KOPT-K1 (cell line): ENCODE data around the gene KIAA2012.

Experiments
- H3K27ac ChIP-seq: fragments of 200-600 bp; sonication (generic); 2 replicates; pipeline ENCODE4 v1.5.1; 2016; ENCODE audit warnings: antibody characterized with exemption, mild to moderate bottlenecking, low read depth, low read length; ENCODE audit not compliant: poor library complexity, severe bottlenecking
- H3K36me3 ChIP-seq: fragments of 200-600 bp; sonication (generic); 2 replicates; pipeline ENCODE4 v1.5.1; 2017; ENCODE audit warnings: antibody characterized with exemption, mild to moderate bottlenecking, low read length, moderate library complexity; ENCODE audit not compliant: insufficient read depth
- H3K9me3 ChIP-seq: fragments of 200-600 bp; sonication (generic); 2 replicates; pipeline ENCODE4 v1.5.1; 2017; ENCODE audit warnings: antibody characterized with exemption, low read length, mild to moderate bottlenecking; ENCODE audit not compliant: insufficient read depth, poor library complexity, severe bottlenecking

Gene KIAA2012

DNA sequence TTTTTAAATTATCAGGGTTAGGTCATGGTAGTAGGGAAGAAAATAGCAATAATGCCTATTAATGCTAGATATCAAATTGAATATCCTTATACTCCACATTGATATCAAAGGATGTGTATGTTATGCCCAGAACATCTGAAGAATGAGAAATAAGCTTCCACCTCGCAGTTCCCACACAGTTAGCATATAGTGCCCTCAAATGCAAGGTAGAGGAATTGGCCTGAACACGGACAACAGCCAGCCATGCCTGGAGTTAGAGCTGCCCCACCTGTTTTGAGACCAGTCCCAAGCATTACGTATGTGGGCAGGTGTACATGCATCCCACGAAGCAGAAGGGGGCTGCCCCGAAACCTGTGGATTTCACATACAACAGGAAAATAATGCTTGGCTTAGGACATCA lies 85.7 kb downstream of the KIAA2012 start:
- Histone ChIP-seq H3K36me3 (no peaks in the 10 kb centered on the region), H3K27ac (no peak overlapping the region), H3K9me3 (no peaks in the 10 kb centered on the region)

DNA sequence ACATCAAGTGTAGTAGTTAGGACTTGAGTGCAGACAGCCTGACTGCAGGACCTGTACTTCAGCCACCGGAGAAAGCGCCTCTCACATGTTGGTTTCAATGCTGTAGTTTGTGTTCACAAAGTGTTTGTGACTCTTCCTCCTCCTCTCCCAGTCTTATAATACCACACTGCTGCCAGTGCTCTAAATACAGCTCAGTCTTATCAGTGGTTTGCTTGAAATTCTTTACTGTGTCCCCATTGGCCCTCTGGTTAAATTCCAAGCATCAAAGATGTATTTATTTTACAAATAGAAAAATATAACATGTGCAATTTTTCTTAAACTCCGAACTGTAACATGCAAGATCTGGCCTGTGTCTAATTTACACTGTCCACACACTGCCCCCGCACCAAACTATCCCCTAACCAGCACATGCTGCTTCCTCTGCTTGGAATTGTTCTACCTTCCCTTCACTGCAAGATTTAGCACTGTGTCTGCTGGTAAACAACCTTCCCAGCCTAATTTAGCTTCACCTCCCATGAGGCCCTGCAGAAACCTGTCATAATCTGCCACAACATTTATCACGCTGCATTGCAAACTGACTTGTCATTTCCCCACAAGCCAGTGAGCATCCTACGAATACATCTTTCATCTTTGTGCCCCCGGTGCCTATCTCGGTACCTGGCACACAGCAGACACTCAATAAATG lies 88.2 kb downstream of the KIAA2012 start:
- Histone ChIP-seq H3K27ac (no peak overlapping the region), H3K9me3 (no peaks in the 10 kb centered on the region), H3K36me3 (no peaks in the 10 kb centered on the region)

DNA sequence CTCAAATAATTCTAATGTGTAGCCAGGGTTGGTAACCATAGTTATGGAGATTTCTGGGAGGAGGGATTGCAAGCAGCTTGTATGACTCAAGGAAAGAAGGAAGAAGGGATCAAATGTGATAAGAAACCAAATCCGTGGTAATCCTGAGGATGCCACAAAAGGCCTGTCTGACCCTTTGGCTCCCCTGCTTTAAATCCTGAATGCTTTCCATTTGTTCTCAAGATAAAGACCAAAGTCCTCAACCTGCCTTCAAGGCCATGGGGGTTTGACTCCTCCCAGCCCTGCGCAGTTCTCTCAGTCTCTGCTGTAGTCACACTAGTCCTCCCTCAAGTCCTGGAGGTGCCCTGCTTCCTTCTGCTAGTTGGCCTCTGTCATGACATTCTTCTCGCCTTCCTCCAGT lies 91.4 kb downstream of the KIAA2012 start:
- Histone ChIP-seq H3K27ac (no peak overlapping the region), H3K9me3 (no peaks in the 10 kb centered on the region)

DNA sequence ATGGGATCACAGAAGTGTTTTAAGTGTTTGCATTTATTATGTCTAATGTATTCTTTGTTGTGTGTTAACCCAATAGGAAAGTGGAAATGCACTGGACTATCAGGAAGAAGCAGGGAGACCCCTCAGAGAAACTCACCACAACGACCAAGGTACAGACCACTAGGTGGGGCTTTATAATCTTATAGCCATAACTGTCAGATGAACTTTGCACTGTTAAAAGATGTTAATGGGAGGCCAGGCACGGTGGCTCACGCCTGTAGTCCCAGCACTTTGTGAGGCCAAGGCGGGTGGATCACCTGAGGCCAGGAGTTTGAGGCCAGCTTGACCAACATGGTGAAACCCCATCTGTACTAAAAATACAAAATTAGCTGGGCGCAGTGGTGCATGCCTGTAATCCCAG lies 92.2 kb downstream of the KIAA2012 start:
- H3K27ac ChIP-seq = no peak overlapping the region
- no peaks in the 10 kb centered on the region for H3K36me3 ChIP-seq
- no peaks in the 10 kb centered on the region for H3K9me3 ChIP-seq

More for the DNA sequence above, 91.4 kb downstream of the KIAA2012 start:
- H3K36me3 ChIP-seq = no peaks in the 10 kb centered on the region

DNA sequence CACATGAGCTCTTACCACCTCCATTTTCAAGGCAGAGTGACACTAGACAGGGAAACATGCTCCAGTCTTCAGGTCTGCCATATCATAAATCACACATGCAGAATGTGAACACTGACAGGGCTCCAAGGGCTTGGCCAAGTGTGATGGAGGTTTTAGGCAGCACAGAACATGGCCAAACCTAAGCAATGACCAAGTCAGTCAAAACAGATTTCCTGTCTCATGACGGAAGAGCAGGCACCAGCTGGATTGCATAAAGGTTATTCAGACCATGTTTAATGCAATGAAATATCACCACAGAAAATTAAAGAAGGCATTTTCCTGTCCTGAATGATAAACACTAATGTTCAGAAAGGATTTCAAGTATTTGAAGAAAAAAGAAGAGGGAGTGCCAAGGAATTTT lies 92.9 kb downstream of the KIAA2012 start:
- H3K27ac ChIP-seq = no peak overlapping the region
- H3K9me3 ChIP-seq = no peaks in the 10 kb centered on the region
- H3K36me3 ChIP-seq = no peaks in the 10 kb centered on the region

DNA sequence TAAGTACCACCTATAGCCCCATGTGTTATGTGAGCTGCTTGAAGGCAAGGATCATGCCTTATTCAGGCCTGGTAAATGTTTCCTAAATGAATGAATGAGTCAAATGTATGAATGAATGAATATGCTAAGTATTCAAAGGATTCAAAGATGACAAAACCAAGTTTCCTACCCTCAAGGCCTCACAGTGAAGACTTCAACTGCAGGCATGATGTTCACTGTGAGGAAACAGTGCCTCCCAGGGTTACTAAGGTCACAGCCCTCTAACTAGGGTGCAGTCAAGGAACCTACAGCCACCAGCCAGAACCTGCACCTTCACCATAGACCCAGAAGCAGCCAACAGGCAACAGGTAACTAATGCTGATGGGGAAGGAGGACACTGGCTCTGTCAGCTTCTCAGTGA lies 96.1 kb downstream of the KIAA2012 start:
- no peaks in the 10 kb centered on the region for H3K36me3 ChIP-seq
- no peaks in the 10 kb centered on the region for H3K9me3 ChIP-seq
- H3K27ac ChIP-seq = no peak overlapping the region

DNA sequence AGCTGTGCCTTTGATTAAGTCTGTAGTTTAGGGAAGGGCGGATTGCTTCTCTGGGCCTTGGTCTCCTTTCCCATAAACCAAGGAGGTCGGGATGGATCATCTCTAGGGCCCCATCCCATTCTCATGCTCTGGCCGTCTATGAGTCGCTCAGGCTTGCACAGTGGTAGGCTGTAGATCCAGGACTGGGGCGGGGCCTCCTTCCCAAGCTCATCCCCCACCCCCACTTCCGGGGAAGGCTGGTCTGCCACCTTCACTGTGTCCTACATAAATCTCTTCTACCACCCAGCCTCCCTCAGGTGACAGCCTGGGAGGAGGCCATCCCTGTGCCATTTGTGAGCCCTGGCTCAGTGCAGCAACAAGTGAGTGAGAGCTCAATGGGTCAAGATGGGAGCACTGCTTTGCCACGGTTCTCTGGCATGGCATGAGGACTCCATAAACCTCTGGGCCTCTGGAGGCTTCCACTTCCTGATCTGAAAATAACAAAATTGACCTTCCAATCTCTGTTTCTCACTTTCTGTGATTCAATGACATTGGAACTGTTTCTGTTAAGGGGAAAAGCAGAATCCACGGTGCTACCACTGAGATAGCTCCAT lies 96.9 kb downstream of the KIAA2012 start:
- Histone ChIP-seq H3K36me3 (no peaks in the 10 kb centered on the region), H3K9me3 (no peaks in the 10 kb centered on the region), H3K27ac (no peak overlapping the region)

DNA sequence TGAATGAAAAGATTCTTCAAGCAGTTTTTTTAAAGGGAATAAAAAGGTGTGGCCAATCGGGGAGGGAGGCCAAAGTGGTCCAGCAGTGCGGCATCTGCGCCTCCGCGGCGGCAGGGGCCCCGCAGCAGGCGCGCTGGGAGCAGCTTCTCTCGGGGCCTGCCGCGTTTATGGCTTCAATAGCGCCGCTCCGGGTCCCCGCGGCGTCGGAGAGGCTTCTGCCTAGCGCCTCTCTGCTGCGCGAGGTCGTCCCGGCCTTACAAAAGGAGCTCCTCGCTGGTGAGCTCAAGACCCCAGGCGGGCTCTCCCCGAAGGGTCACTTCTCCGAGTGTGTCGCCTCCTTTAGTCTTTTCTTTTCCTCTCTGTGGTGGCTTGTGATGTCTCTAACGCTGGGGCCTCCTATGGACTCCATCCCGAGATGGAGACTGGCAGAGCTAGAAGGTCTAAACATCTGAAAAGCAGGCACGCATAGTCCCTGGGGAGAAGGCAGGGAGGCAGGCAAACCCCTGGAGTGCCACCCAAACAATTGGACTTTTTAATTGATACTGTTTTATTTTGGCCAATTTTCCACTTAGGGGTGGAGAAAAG lies 98.3 kb downstream of the KIAA2012 start:
- Histone ChIP-seq H3K9me3 (no peaks in the 10 kb centered on the region), H3K36me3 (no peaks in the 10 kb centered on the region), H3K27ac (no peak overlapping the region)

DNA sequence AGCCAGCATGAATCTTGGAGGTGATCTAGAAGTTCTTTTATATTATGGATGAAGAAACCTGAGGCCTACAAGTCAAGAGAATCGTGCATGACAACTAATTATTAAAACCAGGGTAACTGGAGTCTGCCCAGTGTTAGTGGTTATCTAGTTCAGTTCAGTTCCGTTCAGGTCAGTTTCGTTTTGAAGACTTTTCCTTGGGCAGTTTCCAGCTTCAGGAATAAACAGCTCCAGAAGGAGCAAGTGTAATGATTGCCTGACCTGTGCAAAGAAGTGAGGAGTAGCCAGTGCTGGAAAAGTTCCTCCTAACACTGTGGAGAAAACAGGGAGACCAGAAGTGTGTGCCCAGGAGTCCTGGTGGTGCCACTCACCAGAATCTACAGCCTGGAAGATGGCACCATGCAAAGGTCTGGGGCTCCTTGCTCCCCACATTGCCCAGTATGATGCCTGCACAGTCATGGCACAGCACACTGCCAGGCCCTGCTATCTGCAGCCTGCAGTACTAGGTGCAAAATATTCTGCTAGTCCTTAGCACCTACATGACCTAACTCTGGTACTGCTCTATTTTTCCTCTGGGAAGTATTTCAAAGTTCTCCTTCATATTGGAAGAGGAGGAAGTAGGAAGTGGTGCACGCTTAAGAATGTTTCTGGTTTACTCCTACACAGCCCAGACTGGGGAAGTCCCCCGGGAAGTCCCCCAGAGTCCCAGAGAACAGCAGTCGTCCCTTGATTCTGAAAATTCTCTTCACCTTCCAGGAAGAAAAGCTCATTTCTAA lies 99.6 kb downstream of the KIAA2012 start:
- H3K27ac ChIP-seq = no peak overlapping the region
- no peaks in the 10 kb centered on the region for H3K36me3 ChIP-seq
- no peaks in the 10 kb centered on the region for H3K9me3 ChIP-seq

DNA sequence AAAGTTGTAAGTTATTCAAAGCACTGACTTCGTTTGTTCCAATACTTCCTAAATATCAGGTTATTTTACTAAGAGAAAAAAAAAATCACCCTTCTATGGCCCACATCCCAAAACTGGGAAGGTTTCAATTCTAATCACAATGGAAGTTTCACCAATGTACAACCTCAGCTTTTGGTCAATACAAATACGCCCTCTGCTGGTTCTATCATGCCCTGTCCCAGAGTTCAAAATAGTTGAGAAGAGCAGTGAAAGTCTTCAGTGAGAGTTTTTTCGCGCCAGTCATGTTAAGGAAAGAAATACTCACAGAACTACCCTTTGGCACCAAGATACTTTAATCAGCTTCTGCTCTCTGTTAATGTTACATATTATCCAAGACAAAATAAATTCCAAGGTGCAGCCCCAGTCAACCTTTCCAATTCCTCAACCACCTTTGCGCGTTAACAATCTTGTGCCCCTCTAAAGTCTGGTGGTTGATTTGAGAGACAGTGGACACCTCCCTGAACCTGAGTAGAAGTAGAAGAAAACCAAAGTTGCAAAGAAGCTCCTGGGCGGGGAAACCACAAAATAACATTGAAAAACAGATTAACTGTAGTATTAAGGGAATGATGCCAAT lies 105.4 kb downstream of the KIAA2012 start:
- H3K27ac ChIP-seq = no peak overlapping the region
- H3K36me3 ChIP-seq = no peaks in the 10 kb centered on the region
- H3K9me3 ChIP-seq = no peaks in the 10 kb centered on the region

DNA sequence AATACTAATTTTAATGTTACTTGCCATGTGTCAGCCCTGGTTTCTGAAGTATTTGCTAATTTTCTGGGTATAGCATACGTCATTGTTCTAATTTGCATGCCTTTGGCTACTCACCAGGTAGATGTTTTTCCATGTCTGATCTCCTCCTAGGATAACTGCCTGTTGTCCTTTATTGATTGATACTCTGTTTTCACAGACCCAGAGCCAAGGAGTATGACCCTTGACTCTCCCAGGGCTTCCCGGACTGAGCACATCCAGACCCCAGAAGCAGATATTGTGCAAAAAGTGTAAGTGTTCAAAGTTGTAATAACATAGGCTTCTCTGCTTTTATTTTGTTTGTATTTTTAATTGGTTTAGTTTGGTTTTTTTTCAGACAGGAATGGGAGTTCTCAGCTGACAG lies 111.5 kb downstream of the KIAA2012 start:
- Histone ChIP-seq H3K36me3 (no peaks in the 10 kb centered on the region), H3K27ac (no peak overlapping the region), H3K9me3 (no peaks in the 10 kb centered on the region)

DNA sequence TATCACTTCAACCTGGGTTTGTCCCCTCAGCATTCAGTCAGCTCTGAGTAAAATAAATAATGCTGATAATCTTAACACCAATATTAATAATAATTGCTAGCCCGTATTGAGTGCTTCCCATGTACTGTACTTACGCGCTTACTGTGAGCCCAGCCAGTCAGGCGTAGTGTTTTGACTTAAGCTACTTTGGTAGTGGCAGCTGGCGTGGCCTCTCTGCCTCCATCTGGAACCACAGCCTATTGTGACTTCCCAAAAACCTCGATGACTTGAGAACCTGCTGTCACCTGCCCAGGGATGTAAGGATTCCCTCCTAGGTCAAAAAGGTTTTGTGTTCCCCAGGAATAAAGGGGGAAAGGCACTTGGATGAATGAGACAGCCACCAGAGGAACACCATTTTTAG lies 112.1 kb downstream of the KIAA2012 start:
- Histone ChIP-seq H3K27ac (no peak overlapping the region), H3K9me3 (no peaks in the 10 kb centered on the region), H3K36me3 (no peaks in the 10 kb centered on the region)

DNA sequence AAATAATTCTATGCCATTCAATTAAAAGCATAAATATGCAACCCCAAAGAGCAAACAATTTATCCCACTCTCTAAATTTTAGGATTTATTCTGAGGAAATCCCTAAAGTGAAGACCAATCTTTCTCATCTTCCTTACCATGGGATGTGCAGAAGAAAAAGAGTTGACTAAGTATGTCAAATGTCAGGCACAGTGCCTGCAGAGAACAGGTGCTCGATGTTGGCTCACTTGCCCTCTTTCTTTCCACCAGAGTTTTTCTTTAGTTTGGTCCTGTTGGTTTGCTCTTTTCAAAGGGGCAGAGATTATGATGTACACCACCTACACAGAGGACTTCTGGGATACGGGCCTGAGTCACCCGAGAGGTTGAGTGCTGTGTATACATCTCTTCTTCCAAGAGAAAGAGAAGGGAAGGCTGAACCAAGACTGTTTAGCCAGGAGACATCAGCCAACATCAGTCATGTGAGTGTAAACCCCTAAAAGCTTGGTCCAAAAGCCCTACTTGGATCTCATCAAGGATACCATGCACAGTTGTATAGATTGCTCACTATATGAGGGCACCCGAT lies 113.7 kb downstream of the KIAA2012 start:
- Histone ChIP-seq H3K27ac (no peak overlapping the region), H3K9me3 (no peaks in the 10 kb centered on the region)

DNA sequence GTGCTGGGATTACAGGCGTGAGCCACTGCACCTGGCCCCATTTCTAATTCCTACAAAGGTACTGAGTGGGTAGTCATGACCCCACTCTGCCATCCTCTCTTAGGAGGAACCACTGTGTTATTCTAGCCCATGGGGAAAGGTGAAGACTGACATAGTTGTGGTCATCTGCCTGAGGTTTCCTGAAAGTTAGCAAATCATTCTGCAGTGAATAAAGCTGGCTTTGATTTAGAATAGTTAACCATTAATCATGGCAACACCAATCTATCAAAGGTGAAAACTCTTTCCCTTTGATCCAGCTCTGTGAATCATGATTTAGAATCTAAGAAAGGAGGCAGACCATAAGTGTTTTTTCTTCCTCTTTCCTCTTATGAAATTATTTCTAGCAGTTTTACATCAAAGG lies 114.5 kb downstream of the KIAA2012 start:
- Histone ChIP-seq H3K27ac (no peak overlapping the region), H3K9me3 (no peaks in the 10 kb centered on the region), H3K36me3 (no peaks in the 10 kb centered on the region)

More for the DNA sequence above, 113.7 kb downstream of the KIAA2012 start:
- H3K36me3 ChIP-seq = no peaks in the 10 kb centered on the region

DNA sequence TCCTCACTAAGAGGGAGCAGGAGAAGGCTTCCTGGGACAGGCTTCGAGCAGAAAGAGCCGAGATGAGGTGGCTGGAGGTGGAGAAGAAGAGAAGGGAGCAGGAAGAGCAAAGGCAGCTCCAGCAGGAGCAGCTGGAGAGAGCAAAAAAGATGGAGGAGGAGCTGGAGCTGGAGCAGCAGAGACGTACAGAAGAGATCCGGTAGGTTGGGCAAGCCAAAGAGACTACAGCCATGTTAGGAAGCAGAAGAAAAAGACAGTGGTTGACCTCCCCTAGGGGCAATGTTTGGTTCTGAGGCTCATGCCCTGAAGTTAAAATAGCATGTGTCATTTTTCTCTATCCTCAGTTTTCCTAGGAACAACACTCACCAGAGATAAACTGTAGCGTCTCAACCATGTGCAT lies 120.2 kb downstream of the KIAA2012 start:
- H3K9me3 ChIP-seq = no peaks in the 10 kb centered on the region
- no peak overlapping the region for H3K27ac ChIP-seq
- no peaks in the 10 kb centered on the region for H3K36me3 ChIP-seq
